ENCODE results near the gene AMOTL1. TPM values are rescaled to one million over a fixed set of nuclear protein-coding genes. Genes with fewer than 3 reads are reported as not detected.

Gene AMOTL1
- total RNA-seq, 2 donors from 2014 or later, result 45.0 to 60.0 TPM

DNA sequence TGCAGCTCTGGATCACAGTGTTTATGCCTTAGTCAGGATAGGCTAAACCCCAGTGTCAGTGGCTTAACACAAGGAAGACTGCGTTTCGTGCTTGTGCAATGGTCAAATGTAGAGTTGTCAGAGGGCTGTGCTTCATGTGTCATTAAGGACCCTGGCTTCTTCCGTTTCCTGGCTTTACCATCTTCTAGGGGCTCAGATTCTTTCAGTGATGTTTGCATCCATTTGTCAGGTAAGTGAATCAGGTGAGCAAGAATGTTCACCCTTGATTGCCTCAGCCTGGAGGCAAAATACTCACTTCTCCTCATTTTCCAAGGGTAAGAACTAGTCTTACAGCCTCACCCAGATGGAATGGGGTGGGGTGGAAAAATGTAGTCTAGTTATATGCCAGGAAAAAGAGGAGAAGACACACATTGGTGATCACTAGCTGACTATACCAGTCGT lies 20.5 kb upstream of the AMOTL1 start:
- H3K9ac ChIP-seq (ENCODE audit: extremely low read depth, low read length, poor library complexity, severe bottlenecking), result no peak overlapping the region
- TF ChIP-seq, protein P1, sequence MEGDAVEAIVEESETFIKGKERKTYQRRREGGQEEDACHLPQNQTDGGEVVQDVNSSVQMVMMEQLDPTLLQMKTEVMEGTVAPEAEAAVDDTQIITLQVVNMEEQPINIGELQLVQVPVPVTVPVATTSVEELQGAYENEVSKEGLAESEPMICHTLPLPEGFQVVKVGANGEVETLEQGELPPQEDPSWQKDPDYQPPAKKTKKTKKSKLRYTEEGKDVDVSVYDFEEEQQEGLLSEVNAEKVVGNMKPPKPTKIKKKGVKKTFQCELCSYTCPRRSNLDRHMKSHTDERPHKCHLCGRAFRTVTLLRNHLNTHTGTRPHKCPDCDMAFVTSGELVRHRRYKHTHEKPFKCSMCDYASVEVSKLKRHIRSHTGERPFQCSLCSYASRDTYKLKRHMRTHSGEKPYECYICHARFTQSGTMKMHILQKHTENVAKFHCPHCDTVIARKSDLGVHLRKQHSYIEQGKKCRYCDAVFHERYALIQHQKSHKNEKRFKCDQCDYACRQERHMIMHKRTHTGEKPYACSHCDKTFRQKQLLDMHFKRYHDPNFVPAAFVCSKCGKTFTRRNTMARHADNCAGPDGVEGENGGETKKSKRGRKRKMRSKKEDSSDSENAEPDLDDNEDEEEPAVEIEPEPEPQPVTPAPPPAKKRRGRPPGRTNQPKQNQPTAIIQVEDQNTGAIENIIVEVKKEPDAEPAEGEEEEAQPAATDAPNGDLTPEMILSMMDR (conservative IDR thresholded peaks at IDR 0.05), result no peak
- 93 to 95% methylated on average over 3 to 4 of the region's 4 CpGs for WGBS, 2 experiments (ENCODE audit: insufficient coverage in 1 of 2, insufficient read length in 1 of 2)
- H3K4me3 ChIP-seq (ENCODE audit: low read length), result no peak overlapping the region
- Mint-ChIP-seq H3K27me3 (ENCODE audit: insufficient read depth) (no peaks in the 10 kb centered on the region), H3K27ac (peak overlapping the region; percentile 41), H3K4me1 (peaks cover 53% of the 10 kb centered on the region), H3K36me3 (ENCODE audit: low read depth) (no peaks in the 10 kb centered on the region), H3K4me3 (no peak overlapping the region), H3K9me3 (no peaks in the 10 kb centered on the region)
- peaks cover 33% of the 10 kb centered on the region for H3K4me1 ChIP-seq (ENCODE audit: control insufficient read depth, insufficient read depth, low read length)
- no peaks in the 10 kb centered on the region for H3K27me3 ChIP-seq (ENCODE audit: control insufficient read depth, insufficient read depth, low read length, poor library complexity, severe bottlenecking)
- H3K27ac ChIP-seq (ENCODE audit: low read depth, low read length), result no peak overlapping the region
- no peaks in the 10 kb centered on the region for H3K9me3 ChIP-seq (ENCODE audit: control insufficient read depth, low read length)
- DNase-seq, result no peak
- no peaks in the 10 kb centered on the region for H3K36me3 ChIP-seq (ENCODE audit: control insufficient read depth, insufficient read depth, low read length)

DNA sequence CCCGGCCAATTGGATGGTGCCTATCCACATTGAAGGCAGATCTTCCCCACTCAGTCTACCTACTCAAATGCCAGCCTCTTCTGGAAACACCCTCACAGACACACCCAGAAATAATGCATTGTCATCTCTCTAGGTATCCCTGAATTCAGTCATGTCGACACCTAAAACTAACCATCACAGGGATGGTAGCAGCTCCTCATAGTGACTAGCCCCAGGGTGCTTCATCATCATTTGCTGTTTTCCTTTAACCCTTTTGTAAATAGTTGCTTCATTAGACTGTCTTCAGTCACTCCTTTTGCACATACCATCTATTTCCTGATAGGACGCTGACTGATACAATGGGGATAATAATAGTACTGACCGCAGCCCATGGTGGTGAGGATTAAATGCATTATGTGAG lies 18.8 kb upstream of the AMOTL1 start:
- Mint-ChIP-seq H3K36me3 (ENCODE audit: low read depth) (no peaks in the 10 kb centered on the region), H3K9me3 (no peaks in the 10 kb centered on the region), H3K4me1 (peaks cover 59% of the 10 kb centered on the region), H3K4me3 (no peak overlapping the region), H3K27me3 (ENCODE audit: insufficient read depth) (no peaks in the 10 kb centered on the region), H3K27ac (no peak overlapping the region)
- H3K4me1 ChIP-seq (ENCODE audit: control insufficient read depth, insufficient read depth, low read length), result peaks cover 37% of the 10 kb centered on the region
- no peak overlapping the region for H3K4me3 ChIP-seq (ENCODE audit: low read length)
- no peaks in the 10 kb centered on the region for H3K36me3 ChIP-seq (ENCODE audit: control insufficient read depth, insufficient read depth, low read length)
- WGBS, 2 experiments (ENCODE audit: insufficient coverage in 1 of 2, insufficient read length in 1 of 2), result 80 to 92% methylated on average over 3 to 4 of the region's 4 CpGs
- DNase-seq, result no peak
- TF ChIP-seq, protein P1 (conservative IDR thresholded peaks at IDR 0.05), result no peak
- no peak overlapping the region for H3K27ac ChIP-seq (ENCODE audit: low read depth, low read length)
- H3K9me3 ChIP-seq (ENCODE audit: control insufficient read depth, low read length), result no peaks in the 10 kb centered on the region
- no peaks in the 10 kb centered on the region for H3K27me3 ChIP-seq (ENCODE audit: control insufficient read depth, insufficient read depth, low read length, poor library complexity, severe bottlenecking)
- H3K9ac ChIP-seq (ENCODE audit: extremely low read depth, low read length, poor library complexity, severe bottlenecking), result no peak overlapping the region

DNA sequence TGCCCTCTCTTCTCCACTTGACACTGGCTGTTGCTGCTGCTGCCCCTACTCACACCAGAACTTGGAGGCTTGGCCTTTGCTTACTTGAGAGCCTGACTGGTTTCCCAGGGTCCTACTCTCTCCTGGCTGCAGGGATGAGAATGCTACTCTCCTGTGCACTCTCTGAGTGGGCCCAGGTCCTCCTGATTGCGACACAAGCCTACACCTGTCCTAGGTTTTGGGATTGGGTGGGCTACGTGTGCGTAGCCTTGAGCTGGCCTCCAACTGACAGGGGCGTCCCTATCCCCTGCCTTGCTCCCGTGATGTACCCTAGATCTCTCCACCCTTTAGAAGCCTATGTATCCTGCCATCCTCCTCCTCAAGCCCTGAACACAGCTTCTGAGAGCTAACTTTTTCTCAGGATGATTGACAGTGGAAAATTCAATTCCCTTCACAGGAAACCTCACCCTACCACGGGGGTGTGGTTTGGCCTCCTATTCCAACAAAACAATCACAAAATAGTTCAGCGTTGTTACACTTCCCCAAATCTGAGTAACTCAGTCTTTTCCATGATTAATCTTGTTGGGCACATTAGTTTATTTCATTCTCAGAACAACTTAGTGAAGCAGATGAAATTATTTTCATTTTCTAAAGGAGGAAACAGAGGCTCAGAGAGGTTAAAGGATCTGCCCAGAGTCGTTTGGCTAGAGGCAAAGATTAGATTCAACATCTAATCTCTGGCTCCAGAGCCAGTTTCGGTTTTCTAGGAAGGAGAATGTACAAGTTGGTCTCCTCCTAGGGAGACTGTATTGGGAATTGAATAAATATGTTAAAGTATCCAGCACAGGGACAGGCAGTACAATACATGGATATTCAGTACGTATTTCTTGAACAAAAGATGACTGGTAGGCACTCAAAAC lies 17.6 kb upstream of the AMOTL1 start:
- 83 to 94% methylated on average over 5 to 9 of the region's 10 CpGs for WGBS, 2 experiments (ENCODE audit: insufficient coverage in 1 of 2, insufficient read length in 1 of 2)
- TF ChIP-seq, protein P1 (conservative IDR thresholded peaks at IDR 0.05), result no peak
- no peaks in the 10 kb centered on the region for H3K9me3 Mint-ChIP-seq
- H3K27me3 Mint-ChIP-seq (ENCODE audit: insufficient read depth), result peaks cover 2% of the 10 kb centered on the region
- no peak overlapping the region for H3K27ac ChIP-seq (ENCODE audit: low read depth, low read length)
- no peak overlapping the region for H3K27ac Mint-ChIP-seq
- no peak for DNase-seq
- peaks cover 60% of the 10 kb centered on the region for H3K4me1 Mint-ChIP-seq
- no peak overlapping the region for H3K9ac ChIP-seq (ENCODE audit: extremely low read depth, low read length, poor library complexity, severe bottlenecking)
- no peaks in the 10 kb centered on the region for H3K36me3 Mint-ChIP-seq (ENCODE audit: low read depth)
- no peaks in the 10 kb centered on the region for H3K27me3 ChIP-seq (ENCODE audit: control insufficient read depth, insufficient read depth, low read length, poor library complexity, severe bottlenecking)
- H3K36me3 ChIP-seq (ENCODE audit: control insufficient read depth, insufficient read depth, low read length), result no peaks in the 10 kb centered on the region
- H3K4me1 ChIP-seq (ENCODE audit: control insufficient read depth, insufficient read depth, low read length), result peaks cover 39% of the 10 kb centered on the region
- H3K4me3 Mint-ChIP-seq, result no peak overlapping the region
- H3K4me3 ChIP-seq (ENCODE audit: low read length), result no peak overlapping the region
- H3K9me3 ChIP-seq (ENCODE audit: control insufficient read depth, low read length), result no peaks in the 10 kb centered on the region
